K562 (cell line): ENCODE data around the gene STRA8. TPM values are rescaled to one million over a fixed set of nuclear protein-coding genes. Genes with fewer than 3 reads are reported as not detected.

ENCODE experiments used
- ATAC-seq: fragments of 200-7000 bp; cut with Tn5 transposase; 3 replicates; pipeline ENCODE4 v1.9.1; 2020; ENCODE audit warnings: moderate library complexity
- BruUV-seq: library from RNA; stranded (reverse); fragments of 400-500 nt; replicated peaks from 2 replicates; lab custom pipeline; 2021; lab: Mats Ljungman, UMichigan
- CTCF ChIA-PET: fragments of 300-600 bp; formaldehyde crosslinking; extraction: SDS; loops from one replicate; lab custom pipeline; 2021; ENCODE audit warnings: low intra/inter-chr PET ratio; lab: Yijun Ruan, JAX
- POLR2A ChIA-PET: fragments of 300-600, 350-650 bp; sonication (Branson Sonifier 250); formaldehyde crosslinking; extraction: SDS; loops from one replicate; lab custom pipeline; 2021; ENCODE audit warnings: antibody characterized with exemption, inconsistent platforms; lab: Yijun Ruan, JAX
- DNase-seq, 4 experiments: peaks; one replicate each; pipeline versions ENCODE4 v3.0.0 to v3.0.0-alpha.2; 2011 to 2018; ENCODE audit warnings: low spot score in 3 of 4, mixed read lengths in 3 of 4; ENCODE audit errors: extremely low read depth in 1 of 4
- FAIRE-seq: peaks from 2 replicates; lab custom pipeline; 2011; peaks lifted over from hg19 to GRCh38; lab: Jason Lieb, UNC
- H2AFZ ChIP-seq: 2 replicates; pipeline ENCODE4 v1.6.0; 2011; ENCODE audit warnings: low read depth, low read length, control low read depth, inconsistent platforms
- H3K27ac ChIP-seq: fragments of 200-600 bp; 3 replicates; pipeline ENCODE4 v1.8.0; 2011; ENCODE audit warnings: low read depth, mild to moderate bottlenecking, control low read depth, inconsistent platforms, low read length, moderate library complexity, mixed read lengths; ENCODE audit errors: extremely low read depth
- H3K27me3 ChIP-seq, 2 experiments: fragments of 300-600 bp in 1 of 2; 2 replicates in 1 of 2; 3 replicates in 1 of 2; pipeline versions ENCODE4 v1.6.0 to v1.8.0; 2011; ENCODE audit warnings: inconsistent platforms in 2 of 2, low read length in 2 of 2, mild to moderate bottlenecking in 1 of 2, mixed read lengths in 1 of 2, moderate library complexity in 1 of 2; ENCODE audit not compliant: control insufficient read depth in 2 of 2, insufficient read depth in 2 of 2
- H3K36me3 ChIP-seq: fragments of 300-600 bp; 3 replicates; pipeline ENCODE4 v1.8.0; 2011; ENCODE audit warnings: mild to moderate bottlenecking, low read length, inconsistent platforms; ENCODE audit not compliant: control insufficient read depth, insufficient read depth
- H3K4me1 ChIP-seq, 2 experiments: fragments of 200-600 bp in 1 of 2; replicated peaks in 1 of 2; 2 replicates in 1 of 2; 3 replicates in 1 of 2; pipeline versions ENCODE4 v1.5.1 to v1.8.0; 2011; ENCODE audit warnings: inconsistent platforms in 2 of 2, low read length in 2 of 2, mild to moderate bottlenecking in 1 of 2, mixed read lengths in 1 of 2, moderate library complexity in 1 of 2; ENCODE audit not compliant: control insufficient read depth in 2 of 2, insufficient read depth in 2 of 2
- H3K4me2 ChIP-seq: 2 replicates; pipeline ENCODE4 v1.6.1; 2011; ENCODE audit warnings: low read length, control low read depth, inconsistent platforms, mixed read lengths; ENCODE audit not compliant: insufficient read depth
- H3K4me3 ChIP-seq: fragments of 200-600 bp; sonication (generic), shearing (Covaris generic); 2 replicates; pipeline ENCODE4 v1.5.1; 2016; ENCODE audit warnings: control low read depth, inconsistent platforms
- H3K79me2 ChIP-seq: fragments of 200-600 bp; 3 replicates; pipeline ENCODE4 v1.8.0; 2011; ENCODE audit warnings: low read length, inconsistent platforms; ENCODE audit not compliant: control insufficient read depth, insufficient read depth
- H3K9ac ChIP-seq, 2 experiments: 2 replicates each; pipeline versions ENCODE4 v1.6.0 to v1.6.1; 2011; ENCODE audit warnings: low read depth in 2 of 2, low read length in 2 of 2, control low read depth in 1 of 2, inconsistent platforms in 1 of 2, mild to moderate bottlenecking in 1 of 2, mixed read lengths in 1 of 2; ENCODE audit not compliant: insufficient read depth in 1 of 2
- H3K9me1 ChIP-seq: one replicate; pipeline ENCODE4 v1.6.0; 2011; ENCODE audit warnings: inconsistent platforms, mild to moderate bottlenecking, low read length, moderate library complexity; ENCODE audit not compliant: control insufficient read depth, insufficient read depth
- H3K9me3 ChIP-seq: replicated peaks from 2 replicates; pipeline ENCODE4 v1.5.1; 2011; ENCODE audit warnings: low read depth, low read length, inconsistent platforms; ENCODE audit not compliant: control insufficient read depth, insufficient read depth
- H4K20me1 ChIP-seq: replicated peaks from 2 replicates; pipeline ENCODE4 v1.6.1; 2011; ENCODE audit warnings: low read length, inconsistent platforms, mixed read lengths; ENCODE audit not compliant: control insufficient read depth, insufficient read depth
- ASH1L ChIP-seq: fragments of 450-650 bp; IDR thresholded peaks from 2 replicates; pipeline ENCODE4 v1.6.1; 2018; ENCODE audit warnings: borderline replicate concordance, mild to moderate bottlenecking, low read depth; ENCODE audit not compliant: partially characterized antibody
- CBFA2T2 ChIP-seq: fragments of 450-650 bp; conservative IDR thresholded peaks from 2 replicates; pipeline ENCODE4 v1.6.1; 2017; ENCODE audit warnings: mild to moderate bottlenecking
- CEBPG ChIP-seq, 3 experiments: fragments of 200-800 bp in 1 of 3; sonication (Bioruptor generic) in 1 of 3; sonication (generic) in 1 of 3; formaldehyde crosslinking in 1 of 3; IDR thresholded peaks in 2 of 3; conservative IDR thresholded peaks in 1 of 3; 2 replicates each; pipeline versions ENCODE4 v1.6.1 to v1.8.0; 2016 to 2022; ENCODE audit warnings: missing compliant biosample characterization in 2 of 3, missing genetic modification characterization in 2 of 3, mild to moderate bottlenecking in 1 of 3, missing genetic modification reagents in 1 of 3
- EGR1 ChIP-seq: fragments of 450-650 bp; conservative IDR thresholded peaks from 2 replicates; pipeline ENCODE4 v1.6.1; 2017; ENCODE audit warnings: mild to moderate bottlenecking
- HDAC3 ChIP-seq: fragments of 450-650 bp; IDR thresholded peaks from 2 replicates; pipeline ENCODE4 v1.6.1; 2018; ENCODE audit warnings: borderline replicate concordance, mild to moderate bottlenecking, moderate library complexity; ENCODE audit not compliant: partially characterized antibody
- LARP7 ChIP-seq: fragments of 450-650 bp; IDR thresholded peaks from 2 replicates; pipeline ENCODE4 v1.6.1; 2016
- MEF2A ChIP-seq: IDR thresholded peaks from 2 replicates; pipeline ENCODE4 v1.6.1; 2011; ENCODE audit warnings: low read depth, mild to moderate bottlenecking, low read length, moderate library complexity; ENCODE audit not compliant: control insufficient read depth
- NCOR1 ChIP-seq: fragments of 450-650 bp; IDR thresholded peaks from 2 replicates; pipeline ENCODE4 v1.6.1; 2016; ENCODE audit warnings: mild to moderate bottlenecking, moderate library complexity
- NELFE ChIP-seq: IDR thresholded peaks from 2 replicates; pipeline ENCODE4 v1.6.1; 2011; ENCODE audit warnings: mild to moderate bottlenecking; ENCODE audit not compliant: insufficient read depth, insufficient read length
- NFYB ChIP-seq: IDR thresholded peaks from 2 replicates; pipeline ENCODE4 v1.6.1; 2011; ENCODE audit warnings: mild to moderate bottlenecking, moderate library complexity; ENCODE audit not compliant: insufficient read length; ENCODE audit errors: extremely low read depth
- PRPF4 ChIP-seq: fragments of 200-400 bp; formaldehyde crosslinking; IDR thresholded peaks from one replicate; pipeline ENCODE4 v1.6.1; 2017; ENCODE audit warnings: low read length, low read depth, mild to moderate bottlenecking; ENCODE audit not compliant: insufficient read depth, poor library complexity, severe bottlenecking
- RBFOX2 ChIP-seq: fragments of 200-400 bp; formaldehyde crosslinking; IDR thresholded peaks from 2 replicates; pipeline ENCODE4 v1.6.1; 2017; ENCODE audit warnings: low read depth, mild to moderate bottlenecking, low read length, moderate library complexity
- TEAD2 ChIP-seq: fragments of 450-650 bp; IDR thresholded peaks from 2 replicates; pipeline ENCODE4 v1.6.1; 2016; ENCODE audit warnings: missing genetic modification characterization, control low read depth, missing compliant biosample characterization
- ZNF24 ChIP-seq: fragments of 450-650 bp; IDR thresholded peaks from 2 replicates; pipeline ENCODE4 v1.6.1; 2016
- ZNF695 ChIP-seq: fragments of 450-650 bp; formaldehyde crosslinking; IDR thresholded peaks from 2 replicates; pipeline ENCODE4 v1.4.0; 2020; ENCODE audit warnings: mild to moderate bottlenecking, moderate library complexity
- WGBS: fragments of 100-300 bp; shearing (Covaris generic); methylation state at CpG from one replicate; pipeline ENCODE4 v1.1.6; 2016; ENCODE audit warnings: low coverage, mixed read lengths; ENCODE audit not compliant: insufficient coverage; ENCODE audit errors: missing lambda C conversion rate; 5-methylcytosine and 5-hydroxymethylcytosine counted together
- in situ Hi-C: fragments of 300-500 bp; cut with MboI; formaldehyde crosslinking; loops from 4 replicates; pipeline ENCODE4 v1.15.0; 2018; ENCODE audit warnings: inconsistent platforms, mixed read lengths
- intact Hi-C: fragments of 100-400 bp; cut with micrococcal nuclease; formaldehyde crosslinking; loops from 2 replicates; pipeline ENCODE4 v1.14.2; 2022
- polyA plus RNA-seq, 8 experiments: library from polyadenylated mRNA; depleted of rRNA in 4 of 8; stranded (reverse) in 5 of 8; unstranded in 3 of 8; fragments of >200 nt; fragmentation: Nextera tagmentation in 2 of 8; fragmentation: Illumina TruSeq in 1 of 8; extraction: Ambion mirVana in 2 of 8; extraction: Trizol in 1 of 8; gene quantifications; 2 replicates each; pipeline versions ENCODE4 v1.2.1 to v1.2.3, GENCODE V29; 2011 to 2014; ENCODE audit warnings: inconsistent platforms in 1 of 8, missing spikeins in 1 of 8
- total RNA-seq, 7 experiments: library from RNA; depleted of rRNA in 6 of 7; stranded (reverse); fragments of >200 nt in 6 of 7; fragmentation: Illumina TruSeq in 2 of 7; extraction: Trizol in 2 of 7; gene quantifications; 2 replicates each; pipeline versions ENCODE4 v1.2.1 to v1.2.3, GENCODE V29; 2011 to 2021; ENCODE audit warnings: low replicate concordance in 1 of 7
- TF ChIP-seq, protein P1 (sequence below), 3 experiments: fragments of 200-800 bp in 1 of 3; sonication (Bioruptor generic) in 1 of 3; sonication (generic) in 1 of 3; formaldehyde crosslinking in 1 of 3; IDR thresholded peaks; 2 replicates each; pipeline versions ENCODE4 v1.6.1 to v1.8.0; 2016 to 2022; ENCODE audit warnings: mild to moderate bottlenecking in 2 of 3, missing compliant biosample characterization in 2 of 3, missing genetic modification characterization in 2 of 3, missing genetic modification reagents in 1 of 3

STRA8 gene
- total and polyA plus RNA-seq, 9 of the 15 experiments (the other 6 are each of a cell fraction or from before 2014, with no cell fraction given): not detected

DNA sequence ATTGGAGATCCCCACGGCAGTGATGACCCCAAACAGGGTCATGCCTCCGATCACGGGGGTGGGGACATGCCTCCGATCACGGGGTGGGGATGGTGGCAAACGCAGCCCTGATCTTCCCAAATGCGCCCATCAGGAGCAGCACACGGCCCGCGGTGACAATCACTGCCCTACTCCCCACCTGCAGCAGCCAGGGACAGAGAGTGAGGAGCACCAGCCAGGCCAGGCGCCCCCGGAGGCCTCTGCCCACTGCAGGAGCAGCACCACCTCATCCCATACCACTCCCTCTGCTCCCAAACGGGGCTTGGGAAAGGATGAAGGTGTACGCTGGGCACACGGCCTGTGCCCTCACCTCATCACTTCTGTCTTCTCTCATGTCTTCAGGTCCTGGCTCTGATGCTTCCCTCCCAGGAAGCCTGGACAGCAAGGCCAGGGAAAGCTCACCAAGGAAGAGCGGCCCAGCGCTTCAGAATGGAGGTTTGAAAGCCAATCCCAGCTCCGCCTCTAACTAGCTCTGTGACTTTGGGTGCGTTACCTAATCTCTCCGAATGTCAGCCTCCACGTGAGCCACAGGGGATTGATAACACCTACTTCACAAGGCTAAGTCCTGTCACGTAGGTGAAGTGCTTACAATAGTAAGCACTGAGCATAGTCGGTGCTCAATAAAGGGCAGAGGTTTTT, 37.1 kb downstream of the STRA8 start:
- Histone ChIP-seq H3K9ac (no peak overlapping the region), H3K4me2 (no peak overlapping the region), H3K9me1 (no peaks in the 10 kb centered on the region), H3K4me3 (no peak overlapping the region), H3K36me3 (no peaks in the 10 kb centered on the region), H3K79me2 (no peaks in the 10 kb centered on the region), H3K27ac (no peak overlapping the region), H2AFZ (no peak overlapping the region), H3K27me3 (peaks cover 27 to 53% of the 10 kb centered on the region in 2 experiments), H4K20me1 (no peaks in the 10 kb centered on the region), H3K9me3 (no peaks in the 10 kb centered on the region), H3K4me1 (no peaks in the 10 kb centered on the region)
- no peak for ATAC-seq
- in situ Hi-C loops (loop anchor here (10.0 kb wide), 1 partner anchor 734 kb away; no protein-coding TSS in a partner anchor), intact Hi-C loops (loop anchor here (10.0 kb wide), 1 partner anchor 1604 kb away; no protein-coding TSS in a partner anchor)
- no peak for DNase-seq
- CTCF ChIA-PET: no interaction called here
- no peak for FAIRE-seq
- no TSS peak for BruUV-seq
- POLR2A ChIA-PET: no interaction called here
- WGBS: 2% methylated on average over 23 of the region's 23 CpGs
- TF ChIP-seq CBFA2T2 (no peak), MEF2A (no peak), LARP7 (no peak), RBFOX2 (no peak), ZNF24 (no peak), CEBPG (CRISPR knock-in tag; IDR thresholded peaks at IDR 0.05) (no peak), CEBPG (tag; conservative IDR thresholded peaks at IDR 0.05 in 1 of 2, IDR thresholded peaks at IDR 0.05 in 1 of 2) (no peak), HDAC3 (no peak), NELFE (no peak), NFYB (no peak), TEAD2 (tag) (no peak), ZNF695 (CRISPR knock-in tag) (no peak), PRPF4 (no peak), NCOR1 (no peak), ASH1L (no peak), EGR1 (no peak)
- TF ChIP-seq, protein P1, sequence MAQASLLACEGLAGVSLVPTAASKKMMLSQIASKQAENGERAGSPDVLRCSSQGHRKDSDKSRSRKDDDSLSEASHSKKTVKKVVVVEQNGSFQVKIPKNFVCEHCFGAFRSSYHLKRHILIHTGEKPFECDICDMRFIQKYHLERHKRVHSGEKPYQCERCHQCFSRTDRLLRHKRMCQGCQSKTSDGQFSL (CRISPR knock-in tag; IDR thresholded peaks at IDR 0.05): no peak
- TF ChIP-seq, protein P1 (tag; IDR thresholded peaks at IDR 0.05): no peak
